ENCODE data around the gene CLTCL1. TPM values are rescaled to one million over a fixed set of nuclear protein-coding genes. Genes with fewer than 3 reads are reported as not detected.
"Not testable (repeated sequence)": the region's sequence is repeated elsewhere in the genome, so short reads cannot be mapped to it uniquely, and the experiment has no call there.

CLTCL1 gene
- total RNA-seq, 3 donors from 2014 or later (not counting 1 experiment from before 2014, with no cell fraction given), result 0.86 to 1.2 (median 1.2) TPM

DNA sequence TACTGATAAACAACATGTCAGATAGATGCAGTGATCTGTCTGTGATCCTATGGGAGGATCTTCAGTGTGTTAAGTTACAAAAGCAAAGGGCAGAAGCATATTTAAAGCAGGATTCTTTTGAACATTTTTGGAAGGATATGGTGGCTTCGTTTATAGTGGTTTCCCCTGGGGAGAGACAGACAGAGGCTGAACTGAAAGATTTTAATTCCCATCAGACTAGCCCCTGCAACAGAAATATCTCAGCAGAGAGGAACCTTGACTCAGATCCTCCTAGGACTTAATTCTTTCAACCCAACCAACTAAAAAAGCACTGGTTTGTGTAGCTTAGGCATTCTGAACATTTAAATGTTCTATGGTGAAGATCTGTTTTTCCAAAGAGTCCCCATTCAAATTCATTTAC lies 5.7 kb downstream of the CLTCL1 start:
- H3K27me3 ChIP-seq (ENCODE audit: control insufficient read depth, insufficient read depth, low read length), result peaks cover 19% of the 10 kb centered on the region
- TF ChIP-seq, protein P1, sequence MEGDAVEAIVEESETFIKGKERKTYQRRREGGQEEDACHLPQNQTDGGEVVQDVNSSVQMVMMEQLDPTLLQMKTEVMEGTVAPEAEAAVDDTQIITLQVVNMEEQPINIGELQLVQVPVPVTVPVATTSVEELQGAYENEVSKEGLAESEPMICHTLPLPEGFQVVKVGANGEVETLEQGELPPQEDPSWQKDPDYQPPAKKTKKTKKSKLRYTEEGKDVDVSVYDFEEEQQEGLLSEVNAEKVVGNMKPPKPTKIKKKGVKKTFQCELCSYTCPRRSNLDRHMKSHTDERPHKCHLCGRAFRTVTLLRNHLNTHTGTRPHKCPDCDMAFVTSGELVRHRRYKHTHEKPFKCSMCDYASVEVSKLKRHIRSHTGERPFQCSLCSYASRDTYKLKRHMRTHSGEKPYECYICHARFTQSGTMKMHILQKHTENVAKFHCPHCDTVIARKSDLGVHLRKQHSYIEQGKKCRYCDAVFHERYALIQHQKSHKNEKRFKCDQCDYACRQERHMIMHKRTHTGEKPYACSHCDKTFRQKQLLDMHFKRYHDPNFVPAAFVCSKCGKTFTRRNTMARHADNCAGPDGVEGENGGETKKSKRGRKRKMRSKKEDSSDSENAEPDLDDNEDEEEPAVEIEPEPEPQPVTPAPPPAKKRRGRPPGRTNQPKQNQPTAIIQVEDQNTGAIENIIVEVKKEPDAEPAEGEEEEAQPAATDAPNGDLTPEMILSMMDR (IDR thresholded peaks at IDR 0.05), result no peak
- no peak for ATAC-seq
- H3K27me3 Mint-ChIP-seq (ENCODE audit: low read depth in 2 of 2), result peaks cover 20 to 37% of the 10 kb centered on the region in 2 donors
- H3K9me3 ChIP-seq (ENCODE audit: control insufficient read depth, insufficient read depth, low read length), result no peaks in the 10 kb centered on the region
- H3K27ac ChIP-seq (ENCODE audit: low read length), result no peak overlapping the region
- H3K4me3 Mint-ChIP-seq, result no peak overlapping the region
- no peaks in the 10 kb centered on the region for H3K36me3 ChIP-seq (ENCODE audit: control insufficient read depth, insufficient read depth, low read length)
- WGBS (ENCODE audit: insufficient coverage), result 44% methylated on average over 1 of the region's 1 CpG
- peaks cover 6% of the 10 kb centered on the region for H3K4me1 ChIP-seq (ENCODE audit: control insufficient read depth, insufficient read depth, low read length)
- no peaks in the 10 kb centered on the region for H3K9me3 Mint-ChIP-seq
- intact Hi-C loops (cut with micrococcal nuclease), result no loop called here
- no peak for DNase-seq
- H3K4me3 ChIP-seq (ENCODE audit: low read length), result no peak overlapping the region
- H3K36me3 Mint-ChIP-seq, result no peaks in the 10 kb centered on the region
- H3K4me1 Mint-ChIP-seq, result peaks cover 13 to 14% of the 10 kb centered on the region in 2 donors
- H3K27ac Mint-ChIP-seq, result no peak overlapping the region

DNA sequence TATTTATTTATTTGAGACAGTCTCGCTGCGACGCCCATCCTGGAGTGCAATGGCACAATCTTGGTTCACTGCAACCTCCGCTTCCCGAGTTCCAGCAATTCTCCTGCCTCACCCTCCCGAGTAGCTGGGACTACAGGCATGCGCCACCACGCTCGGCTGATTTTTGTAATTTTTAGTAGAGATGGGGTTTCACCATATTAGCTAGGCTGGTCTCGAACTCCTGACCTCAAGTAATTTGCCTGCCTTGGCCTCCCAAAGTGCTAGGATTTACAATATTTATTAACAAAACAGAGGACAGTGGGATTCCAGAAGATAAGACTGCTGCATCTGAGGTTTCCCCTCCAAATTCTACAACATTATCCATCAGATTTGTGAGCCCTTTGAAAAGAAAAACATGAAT lies 12.4 kb downstream of the CLTCL1 start:
- H3K4me1 Mint-ChIP-seq; intact Hi-C loops (cut with micrococcal nuclease); H3K9me3 ChIP-seq (ENCODE audit: control insufficient read depth, insufficient read depth, low read length); H3K27me3 ChIP-seq (ENCODE audit: control insufficient read depth, insufficient read depth, low read length); H3K36me3 ChIP-seq (ENCODE audit: control insufficient read depth, insufficient read depth, low read length); H3K27me3 Mint-ChIP-seq (ENCODE audit: low read depth in 2 of 2); H3K9me3 Mint-ChIP-seq; H3K36me3 Mint-ChIP-seq; H3K4me1 ChIP-seq (ENCODE audit: control insufficient read depth, insufficient read depth, low read length); H3K4me3 Mint-ChIP-seq; H3K4me3 ChIP-seq (ENCODE audit: low read length); H3K27ac ChIP-seq (ENCODE audit: low read length); H3K27ac Mint-ChIP-seq; DNase-seq; ATAC-seq: not testable (repeated sequence)
- 92% methylated on average over 7 of the region's 10 CpGs for WGBS (ENCODE audit: insufficient coverage)

DNA sequence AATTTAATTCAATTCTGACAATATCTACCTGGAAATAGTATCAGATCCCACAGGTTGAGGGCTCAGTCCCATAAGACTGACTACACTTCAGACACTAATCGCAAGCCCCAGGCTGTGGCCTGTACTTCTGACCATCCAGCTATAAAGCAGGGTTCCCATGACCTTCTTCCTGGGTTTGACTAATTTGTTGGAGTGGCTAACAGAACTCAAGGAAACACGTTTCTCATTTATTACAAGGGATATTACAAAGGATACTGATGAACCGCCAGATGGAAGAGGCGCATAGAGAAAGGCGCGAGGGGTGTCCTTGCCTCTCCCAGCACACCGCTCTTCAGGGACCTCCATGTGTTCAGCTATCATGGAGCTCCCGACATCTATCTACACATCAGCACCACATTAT lies 13.7 kb downstream of the CLTCL1 start:
- Mint-ChIP-seq H3K4me1 (no peaks in the 10 kb centered on the region), H3K9me3 (no peaks in the 10 kb centered on the region), H3K27me3 (ENCODE audit: low read depth in 2 of 2) (peaks cover 0 to 5% of the 10 kb centered on the region in 2 donors), H3K36me3 (no peaks in the 10 kb centered on the region), H3K4me3 (no peak overlapping the region), H3K27ac (no peak overlapping the region)
- Histone ChIP-seq H3K27me3 (ENCODE audit: control insufficient read depth, insufficient read depth, low read length) (no peaks in the 10 kb centered on the region), H3K4me3 (ENCODE audit: low read length) (no peak overlapping the region), H3K9me3 (ENCODE audit: control insufficient read depth, insufficient read depth, low read length) (no peaks in the 10 kb centered on the region), H3K27ac (ENCODE audit: low read length) (no peak overlapping the region), H3K36me3 (ENCODE audit: control insufficient read depth, insufficient read depth, low read length) (no peaks in the 10 kb centered on the region), H3K4me1 (ENCODE audit: control insufficient read depth, insufficient read depth, low read length) (no peaks in the 10 kb centered on the region)
- TF ChIP-seq, protein P1 (IDR thresholded peaks at IDR 0.05), result no peak
- intact Hi-C loops (cut with micrococcal nuclease), result no loop called here
- 97% methylated on average over 6 of the region's 8 CpGs for WGBS (ENCODE audit: insufficient coverage)
- DNase-seq (no peak), ATAC-seq (no peak)

DNA sequence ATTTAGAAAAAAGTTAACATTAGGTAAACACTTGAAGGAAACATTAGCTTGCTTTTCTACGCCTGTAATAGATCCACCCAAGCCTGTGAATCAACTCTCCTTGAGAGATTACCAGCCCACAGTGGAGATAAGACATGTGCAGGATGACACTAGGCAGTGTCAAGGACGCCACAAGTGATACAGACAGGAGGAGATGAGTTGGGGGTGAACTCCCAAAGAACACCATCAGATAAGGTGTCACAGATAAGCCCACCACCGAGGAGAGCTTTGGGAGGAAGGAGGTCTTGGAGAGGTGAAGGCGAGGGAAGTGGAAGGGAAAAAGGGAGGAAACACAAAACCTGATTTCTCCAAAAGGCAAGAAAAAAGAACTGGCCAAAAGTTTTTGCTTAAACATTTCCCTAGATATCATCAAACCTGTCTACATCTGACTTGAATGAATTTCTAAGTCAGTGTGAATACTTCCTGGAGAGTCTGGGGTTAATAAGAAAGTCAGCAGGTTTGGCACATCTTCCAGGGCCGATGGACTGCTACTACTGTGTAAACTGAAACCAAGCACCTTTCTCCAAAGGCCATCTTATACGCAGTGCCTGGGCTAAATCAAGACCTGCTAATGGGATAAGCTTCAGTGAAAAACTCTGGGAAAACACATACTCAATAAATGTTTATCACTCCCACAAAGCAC lies 15.5 kb downstream of the CLTCL1 start:
- Histone ChIP-seq H3K4me1 (ENCODE audit: control insufficient read depth, insufficient read depth, low read length) (no peaks in the 10 kb centered on the region), H3K27ac (ENCODE audit: low read length) (no peak overlapping the region), H3K9me3 (ENCODE audit: control insufficient read depth, insufficient read depth, low read length) (no peaks in the 10 kb centered on the region), H3K4me3 (ENCODE audit: low read length) (no peak overlapping the region), H3K27me3 (ENCODE audit: control insufficient read depth, insufficient read depth, low read length) (no peaks in the 10 kb centered on the region), H3K36me3 (ENCODE audit: control insufficient read depth, insufficient read depth, low read length) (no peaks in the 10 kb centered on the region)
- Mint-ChIP-seq H3K27ac (no peak overlapping the region), H3K4me1 (no peaks in the 10 kb centered on the region), H3K36me3 (no peaks in the 10 kb centered on the region), H3K9me3 (no peaks in the 10 kb centered on the region), H3K4me3 (no peak overlapping the region), H3K27me3 (ENCODE audit: low read depth in 2 of 2) (peaks cover 0 to 5% of the 10 kb centered on the region in 2 donors)
- intact Hi-C loops (cut with micrococcal nuclease), result no loop called here
- DNase-seq (no peak), ATAC-seq (no peak)
- TF ChIP-seq, protein P1 (IDR thresholded peaks at IDR 0.05), result no peak
- WGBS (ENCODE audit: insufficient coverage), result 73% methylated on average over 6 of the region's 6 CpGs

Measured in natural killer cell (primary cell).